ENCODE data around the gene TBCD. TPM values are rescaled to one million over a fixed set of nuclear protein-coding genes. Genes with fewer than 3 reads are reported as not detected.
"Not testable (repeated sequence)": the region's sequence is repeated elsewhere in the genome, so short reads cannot be mapped to it uniquely, and the experiment has no call there.

The TBCD gene
- total RNA-seq, 1 experiment from 2014 or later, result 173 TPM

- Mint-ChIP-seq H3K36me3 (peaks cover 3% of the 10 kb centered on the region; the same call in 1 of the 2 replicates), H3K27me3 (ENCODE audit: low read depth) (no peaks in the 10 kb centered on the region), H3K27ac (no peak overlapping the region), H3K4me3 (no peak overlapping the region), H3K4me1 (peaks cover 10% of the 10 kb centered on the region), H3K9me3 (peaks cover 4% of the 10 kb centered on the region; the same call in 1 of the 2 replicates)
- ChIA-PET CTCF (interaction anchor here (1.2 kb wide), 1 partner anchor 29 kb away, joined by 3 read pairs; no protein-coding TSS in a partner anchor), POLR2A (no interaction called here)
- ATAC-seq (no peak), DNase-seq (ENCODE audit: low spot score) (no peak)
- TF ChIP-seq AFF4 (CRISPR knock-in tag; IDR thresholded peaks at IDR 0.05; ENCODE audit: borderline replicate concordance) (no peak), CREM (CRISPR knock-in tag; IDR thresholded peaks at IDR 0.05) (no peak), SMAD3 (CRISPR knock-in tag; IDR thresholded peaks at IDR 0.05; ENCODE audit: borderline replicate concordance) (no peak), GRHL2 (CRISPR knock-in tag; IDR thresholded peaks at IDR 0.05; ENCODE audit: insufficient replicate concordance, severe bottlenecking) (no peak), ZNF232 (CRISPR knock-in tag; IDR thresholded peaks at IDR 0.05) (no peak), CBFB (CRISPR knock-in tag; IDR thresholded peaks at IDR 0.05; ENCODE audit: low read depth) (no peak), NFATC4 (CRISPR knock-in tag; IDR thresholded peaks at IDR 0.05) (no peak), ETV6 (CRISPR knock-in tag; IDR thresholded peaks at IDR 0.05) (no peak), HMGXB4 (CRISPR knock-in tag; IDR thresholded peaks at IDR 0.05) (no peak), AR (CRISPR knock-in tag; IDR thresholded peaks at IDR 0.05) (no peak)
These were observed 214.6 kb downstream of the TBCD start for GRCh38 chr17:82966415-82966814.

GRCh38 chr17:82967268-82968032 lies 215.6 kb downstream of the TBCD start:
- ATAC-seq (no peak), DNase-seq (ENCODE audit: low spot score) (no peak)
- peaks cover 4% of the 10 kb centered on the region; the same call in 1 of the 2 replicates for H3K9me3 Mint-ChIP-seq
- POLR2A ChIA-PET, result no interaction called here
- peaks cover 3% of the 10 kb centered on the region; the same call in 1 of the 2 replicates for H3K36me3 Mint-ChIP-seq
- H3K4me3 Mint-ChIP-seq, result no peak overlapping the region
- no peak overlapping the region for H3K27ac Mint-ChIP-seq
- CTCF ChIA-PET, result no interaction called here
- H3K27me3 Mint-ChIP-seq (ENCODE audit: low read depth), result no peaks in the 10 kb centered on the region
- no peak for TF ChIP-seq ZNF138 (CRISPR knock-in tag; conservative IDR thresholded peaks at IDR 0.05)
- no peak for TF ChIP-seq OVOL2 (CRISPR knock-in tag; IDR thresholded peaks at IDR 0.05; ENCODE audit: borderline replicate concordance)
- no peak for TF ChIP-seq SMAD4 (CRISPR knock-in tag; IDR thresholded peaks at IDR 0.05)
- TF ChIP-seq TEAD1 (CRISPR knock-in tag; IDR thresholded peaks at IDR 0.05), result no peak
- TF ChIP-seq NFATC4 (CRISPR knock-in tag; IDR thresholded peaks at IDR 0.05), result no peak
- peaks cover 10% of the 10 kb centered on the region for H3K4me1 Mint-ChIP-seq

GRCh38 chr17:82968033-82968841 lies 216.4 kb downstream of the TBCD start:
- H3K27me3 Mint-ChIP-seq (ENCODE audit: low read depth); CTCF ChIA-PET; H3K4me1 Mint-ChIP-seq; H3K36me3 Mint-ChIP-seq; H3K4me3 Mint-ChIP-seq; ATAC-seq; H3K9me3 Mint-ChIP-seq; POLR2A ChIA-PET; H3K27ac Mint-ChIP-seq; DNase-seq (ENCODE audit: low spot score): not testable (repeated sequence)
